ENCODE results near the gene TDRD10. TPM values are rescaled to one million over a fixed set of nuclear protein-coding genes. Genes with fewer than 3 reads are reported as not detected.

TDRD10 gene, protein sequence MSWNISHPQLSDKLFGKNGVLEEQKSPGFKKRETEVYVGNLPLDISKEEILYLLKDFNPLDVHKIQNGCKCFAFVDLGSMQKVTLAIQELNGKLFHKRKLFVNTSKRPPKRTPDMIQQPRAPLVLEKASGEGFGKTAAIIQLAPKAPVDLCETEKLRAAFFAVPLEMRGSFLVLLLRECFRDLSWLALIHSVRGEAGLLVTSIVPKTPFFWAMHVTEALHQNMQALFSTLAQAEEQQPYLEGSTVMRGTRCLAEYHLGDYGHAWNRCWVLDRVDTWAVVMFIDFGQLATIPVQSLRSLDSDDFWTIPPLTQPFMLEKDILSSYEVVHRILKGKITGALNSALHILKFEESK
- total RNA-seq, result not detected in 2 replicates

DNA sequence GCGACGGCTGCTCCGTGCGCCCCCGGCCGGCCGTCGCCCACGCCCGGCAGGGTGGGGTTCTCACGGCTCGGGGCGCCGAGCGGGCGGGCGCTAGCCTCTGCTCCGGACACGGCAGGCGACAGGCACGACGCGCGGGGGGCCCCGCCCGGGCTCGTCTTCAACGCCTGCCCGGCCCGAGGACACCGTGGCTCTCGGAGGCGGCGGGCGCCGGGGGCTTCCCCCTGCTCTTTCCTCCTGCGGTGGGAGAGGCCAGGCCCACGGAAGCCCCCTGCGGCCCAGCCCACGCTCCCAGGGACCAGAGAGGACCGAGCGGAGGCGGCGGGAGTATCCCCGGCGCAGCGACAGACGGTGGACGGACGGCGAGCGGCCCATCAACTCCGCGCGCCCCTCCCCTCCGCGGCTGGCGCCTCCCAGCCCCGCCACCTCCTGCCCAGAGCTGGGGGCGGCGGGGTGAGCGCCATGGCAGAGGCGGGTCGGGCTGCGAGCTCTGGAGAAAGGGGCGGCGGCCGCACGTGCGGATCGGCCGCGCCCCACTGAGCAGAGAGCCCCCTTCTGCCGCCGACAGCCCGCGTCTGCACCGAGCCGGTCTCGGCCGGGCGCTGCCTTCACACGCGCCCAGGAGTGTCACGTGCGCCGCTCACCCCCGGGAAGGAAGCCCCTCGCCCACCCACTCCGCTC lies at the start of gene TDRD10, which contains the start of gene SHE:
Gene TDRD10, plus strand, starts transcription at position 154 of the 678 bp plus-strand sequence. CDS start 4,685 bp downstream, outside the sequence.
Gene SHE, minus strand, starts transcription at position 347 of the 678 bp plus-strand sequence. CDS start 386 bp downstream, outside the sequence.

DNA sequence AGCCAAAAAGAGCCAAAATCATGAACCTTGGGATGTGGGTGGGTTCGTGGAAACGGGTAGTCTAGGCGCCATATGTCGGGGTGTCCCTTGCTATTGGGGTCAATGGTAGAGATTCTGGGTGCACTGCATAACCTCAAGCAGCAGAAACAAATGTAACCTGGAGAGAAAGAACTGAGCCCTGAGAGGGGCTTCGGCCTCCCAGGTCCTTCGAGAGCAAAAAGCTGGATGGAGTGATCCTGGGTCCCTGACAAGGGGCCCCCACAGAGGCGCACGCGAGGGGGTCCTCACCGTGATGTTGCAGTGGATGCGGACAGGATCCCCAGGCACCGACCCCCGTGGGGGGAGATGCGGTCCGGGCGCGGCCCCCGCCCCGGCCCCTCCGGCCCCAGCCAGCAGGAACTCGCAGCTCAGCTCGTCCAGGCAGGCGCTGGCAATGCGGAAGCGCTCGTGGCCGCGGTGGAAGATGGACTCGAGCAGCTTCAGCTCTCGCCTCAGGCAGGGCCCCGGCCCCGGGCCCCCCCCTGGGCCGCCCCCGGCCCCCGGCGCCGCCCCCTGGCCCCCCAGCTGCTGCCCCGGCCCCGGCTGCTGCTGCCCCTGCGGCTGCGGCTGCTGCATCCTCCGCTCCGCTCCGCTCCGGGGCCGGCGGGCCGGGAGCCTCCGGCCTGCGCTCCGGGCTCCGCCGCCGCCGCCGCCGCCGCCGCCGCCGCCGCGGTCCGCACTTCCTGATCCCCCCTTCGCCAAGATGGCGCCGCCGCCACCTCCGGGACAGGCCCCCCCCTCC lies 56.1 kb downstream of the TDRD10 start, which contains the start of gene UBE2Q1:
Gene UBE2Q1, minus strand, starts transcription at position 724 of the 781 bp plus-strand sequence. Its CDS starts 109 bp downstream, at position 615.

DNA sequence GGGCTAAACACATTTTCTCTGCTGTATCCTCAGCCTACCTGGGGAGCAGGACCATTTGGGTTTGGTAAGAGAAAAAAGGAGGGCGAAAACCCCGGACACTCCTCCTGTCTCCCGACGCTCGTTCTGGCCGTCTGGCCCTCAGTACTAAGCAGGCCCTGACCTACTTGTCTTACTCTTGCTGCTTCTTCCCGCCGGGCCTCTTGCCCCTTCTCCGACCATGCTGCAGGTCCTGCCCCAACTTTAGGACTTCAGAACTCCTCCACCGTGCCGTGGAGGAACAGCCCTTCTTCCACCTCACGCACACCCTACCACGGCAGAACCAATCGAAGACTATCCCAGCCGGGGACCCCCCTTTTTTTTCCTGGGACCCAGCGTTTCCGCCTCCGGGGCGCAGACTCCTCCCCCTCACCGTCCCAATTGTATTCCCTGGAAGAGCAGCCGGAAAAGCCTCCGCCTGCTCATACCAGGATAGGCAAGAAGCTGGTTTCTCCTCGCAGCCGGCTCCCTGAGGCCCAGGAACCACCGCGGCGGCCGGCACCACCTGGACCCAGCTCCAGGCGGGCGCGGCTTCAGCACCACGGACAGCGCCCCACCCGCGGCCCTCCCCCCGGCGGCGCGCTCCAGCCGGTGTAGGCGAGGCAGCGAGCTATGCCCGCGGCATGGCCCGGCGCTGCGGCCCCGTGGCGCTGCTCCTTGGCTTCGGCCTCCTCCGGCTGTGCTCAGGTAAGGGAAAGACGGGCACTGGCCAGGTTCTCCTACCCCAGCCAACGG lies 65.6 kb downstream of the TDRD10 start, which contains the start of gene CHRNB2:
Gene CHRNB2, plus strand, starts transcription at position 393 of the 771 bp plus-strand sequence. Its CDS starts 267 bp downstream, at position 660.

Other genes starting within 250 kb of the TDRD10 start
- 110 and 154 TPM in 2 replicates for gene HAX1, start 229.6 kb upstream of the TDRD10 start, total RNA-seq
- not detected in 2 replicates for gene AQP10, start 181.1 kb upstream of the TDRD10 start, total RNA-seq
- gene ATP8B2, start 176.7 kb upstream of the TDRD10 start, total RNA-seq, result 171 and 205 TPM in 2 replicates
- 3.6 and 3.7 TPM in 2 replicates for gene IL6R, start 96.9 kb upstream of the TDRD10 start, total RNA-seq
- under 0.01 TPM in 1 of 2 replicates, not detected in the other for gene SHE, start 193 bp downstream of the TDRD10 start, total RNA-seq
- 25.6 and 28.2 TPM in 2 replicates for gene UBE2Q1, start 56.4 kb downstream of the TDRD10 start, total RNA-seq
- under 0.01 TPM in 1 of 2 replicates, not detected in the other for gene CHRNB2, start 65.6 kb downstream of the TDRD10 start, total RNA-seq
- 103 and 143 TPM in 2 replicates for gene ADAR, start 106.0 kb downstream of the TDRD10 start, total RNA-seq